ENCODE measurements around the gene ZBTB7C.

Gene ZBTB7C

GRCh38 chr18:48073211-48073930 is 335.8 kb downstream of the ZBTB7C start:
- DNase-seq = no peak

GRCh38 chr18:48072428-48073204 is 336.6 kb downstream of the ZBTB7C start:
- no peak for DNase-seq

GRCh38 chr18:48068916-48069445 is 340.2 kb downstream of the ZBTB7C start:
- no peak for DNase-seq

- no peak for DNase-seq
Observed at GRCh38 chr18:48066225-48066652, 342.9 kb downstream of the ZBTB7C start.

- DNase-seq = no peak
Observed at GRCh38 chr18:48065601-48065995, 343.6 kb downstream of the ZBTB7C start.

- no peak for DNase-seq
Observed at GRCh38 chr18:48064978-48065600, 344.1 kb downstream of the ZBTB7C start.

- no peak for DNase-seq
Observed at GRCh38 chr18:48061781-48062570, 347.2 kb downstream of the ZBTB7C start.

- no peak for DNase-seq
Observed at GRCh38 chr18:48060970-48061369, 348.2 kb downstream of the ZBTB7C start.

GRCh38 chr18:48060346-48060745 is 348.8 kb downstream of the ZBTB7C start:
- no peak for DNase-seq

DNA sequence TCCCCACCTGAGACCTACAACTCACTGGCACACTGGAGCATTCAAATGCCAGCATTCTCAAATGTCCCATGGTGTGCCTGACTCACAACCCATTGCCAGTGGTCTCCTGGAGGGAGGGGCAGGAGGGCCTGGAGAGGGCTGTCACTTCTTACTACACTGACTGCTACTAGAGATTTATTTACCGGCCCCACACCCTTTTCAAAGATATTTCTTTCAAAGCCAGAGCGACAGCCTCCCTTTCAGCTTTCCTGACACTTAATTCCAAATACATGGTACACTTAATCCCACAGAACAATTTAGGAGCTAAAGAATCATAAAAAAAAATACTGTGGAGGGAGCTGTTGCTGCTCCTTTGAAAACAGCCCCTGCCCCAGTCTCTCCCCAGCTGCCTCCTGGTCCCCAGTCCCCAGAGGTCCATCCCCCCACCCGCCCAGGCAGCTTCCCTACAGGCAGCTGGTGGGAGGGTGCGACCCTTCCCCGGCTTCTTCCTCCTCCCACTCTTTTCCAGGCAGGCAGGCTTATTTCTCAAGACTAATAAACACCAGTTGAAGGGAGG is 349.6 kb downstream of the ZBTB7C start:
- DNase-seq = no peak

GRCh38 chr18:48058486-48058885 is 350.7 kb downstream of the ZBTB7C start:
- no peak for DNase-seq

DNA sequence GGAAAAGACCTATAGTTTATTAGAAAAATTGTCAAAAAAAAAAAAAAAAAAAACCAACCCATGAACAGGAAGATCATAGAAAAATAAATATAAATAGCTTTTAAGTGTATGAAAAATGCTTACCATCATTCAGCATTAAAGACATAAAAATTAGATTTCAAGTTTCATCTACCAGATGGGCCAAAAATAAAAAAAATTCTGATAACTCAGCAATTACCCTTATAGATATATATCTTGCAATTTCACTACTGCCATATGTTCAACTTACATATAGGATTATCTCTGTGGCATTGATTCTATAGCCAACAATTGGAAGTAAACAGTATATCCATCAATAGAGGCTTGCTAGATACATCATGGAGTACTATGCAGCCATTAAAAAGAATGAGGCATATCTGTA is 352.2 kb downstream of the ZBTB7C start:
- no peak for DNase-seq

DNA sequence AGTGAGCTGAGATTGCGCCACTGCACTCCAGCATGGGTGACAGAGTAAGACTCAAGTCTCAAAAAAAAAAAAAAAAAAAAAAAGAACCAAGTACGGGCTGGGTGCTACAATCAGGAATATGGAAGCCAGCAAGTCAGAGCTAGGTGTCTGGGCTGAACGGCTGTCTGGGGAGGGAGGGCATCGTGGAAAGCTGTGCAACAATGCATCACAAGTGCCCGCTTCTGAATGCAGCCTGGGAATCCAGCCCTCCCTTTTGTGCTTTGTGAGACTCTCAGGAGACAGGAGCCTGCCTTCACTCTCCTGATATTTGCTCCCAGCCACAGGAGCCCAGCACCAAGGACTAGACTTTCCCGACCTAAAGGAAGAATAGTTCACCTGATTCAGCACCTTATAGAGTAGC is 353.8 kb downstream of the ZBTB7C start:
- no peak for DNase-seq

DNA sequence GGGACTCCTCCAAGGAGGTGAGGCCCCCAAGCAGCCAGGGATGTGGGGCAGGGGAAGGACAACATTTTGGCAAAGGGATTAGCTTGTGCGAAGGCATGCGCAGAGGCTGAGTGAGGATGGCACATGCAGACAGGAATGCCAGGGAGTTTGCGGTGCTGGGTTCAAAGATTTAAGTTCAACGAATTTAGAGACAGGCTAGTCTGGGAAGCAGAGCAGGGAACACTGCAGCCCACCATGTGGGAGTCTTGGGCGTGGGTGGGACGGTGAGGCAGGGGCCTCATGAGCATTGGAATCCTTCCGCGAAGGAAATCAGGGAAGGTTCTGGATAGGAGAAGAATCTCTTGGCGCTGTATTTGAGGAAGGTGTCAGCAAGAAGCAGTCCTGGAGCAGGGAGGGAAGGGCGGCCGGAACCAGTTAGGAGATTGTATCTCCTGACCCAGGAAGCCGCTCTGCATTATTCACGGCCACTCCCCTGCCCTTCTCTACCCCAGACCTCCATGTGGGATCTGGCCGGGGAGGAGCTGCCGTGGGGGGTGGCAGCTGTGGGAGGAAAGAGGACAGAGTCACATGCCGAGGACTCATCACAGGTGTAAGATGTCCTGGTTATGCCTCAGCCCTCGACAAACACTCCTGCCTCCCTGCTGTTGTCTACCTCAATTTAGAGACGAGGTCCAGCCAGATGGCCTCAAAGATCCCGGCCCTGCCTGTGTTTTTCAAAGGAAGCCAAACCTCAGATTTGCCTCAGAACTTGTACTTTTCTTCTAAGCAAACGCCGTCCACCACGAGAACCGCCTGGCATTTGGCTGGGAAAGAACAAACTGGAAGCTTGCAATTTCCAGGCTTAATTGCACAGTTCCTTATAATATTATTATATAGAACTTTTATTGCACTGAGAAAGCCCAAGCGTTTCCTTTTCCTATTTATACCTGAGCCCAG is 355.0 kb downstream of the ZBTB7C start:
- DNase-seq = no peak

DNA sequence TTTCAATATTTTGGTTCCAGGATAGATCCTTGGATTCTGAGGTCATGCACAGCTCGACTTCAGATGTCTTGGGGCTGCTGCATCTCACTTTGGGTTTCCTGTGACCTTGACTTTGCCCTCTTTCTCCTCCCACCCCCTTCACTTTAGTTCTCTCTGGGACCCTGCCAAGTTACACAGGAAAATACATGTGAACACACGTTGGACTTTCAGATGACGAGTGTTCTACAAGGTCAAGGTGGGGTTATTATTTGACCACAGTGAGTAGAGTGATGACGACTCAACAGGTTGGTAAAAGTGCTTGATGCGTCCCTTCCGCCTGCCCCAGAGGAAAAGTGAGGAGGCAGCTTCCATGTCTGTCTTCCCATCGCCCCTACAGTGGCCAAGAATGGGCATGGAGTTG is 356.3 kb downstream of the ZBTB7C start:
- no peak for DNase-seq

GRCh38 chr18:48051945-48052840 is 357.0 kb downstream of the ZBTB7C start:
- DNase-seq = no peak

GRCh38 chr18:48050176-48050575 is 359.0 kb downstream of the ZBTB7C start:
- DNase-seq = no peak

- no peak for DNase-seq
Observed at GRCh38 chr18:48049757-48050156, 359.4 kb downstream of the ZBTB7C start.

DNA sequence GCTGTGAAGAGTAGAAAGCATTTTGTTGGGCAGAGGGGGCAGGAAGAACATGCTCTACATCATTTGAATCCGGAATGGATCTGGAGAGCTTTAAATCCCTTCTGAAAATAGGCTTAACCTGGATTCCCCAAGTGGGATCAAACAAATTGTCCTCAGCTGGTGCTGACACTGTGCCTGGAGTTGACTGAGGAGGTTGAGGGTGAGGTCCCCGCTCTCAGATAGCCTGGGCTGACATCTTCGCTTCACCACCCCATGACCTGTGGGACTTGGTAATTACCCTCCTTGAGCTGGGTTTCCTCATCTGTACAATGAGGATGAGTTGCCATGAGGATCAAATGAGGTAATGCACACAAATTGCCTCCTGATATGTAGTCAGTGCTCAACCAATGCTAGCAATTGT is 360.9 kb downstream of the ZBTB7C start:
- no peak for DNase-seq

DNA sequence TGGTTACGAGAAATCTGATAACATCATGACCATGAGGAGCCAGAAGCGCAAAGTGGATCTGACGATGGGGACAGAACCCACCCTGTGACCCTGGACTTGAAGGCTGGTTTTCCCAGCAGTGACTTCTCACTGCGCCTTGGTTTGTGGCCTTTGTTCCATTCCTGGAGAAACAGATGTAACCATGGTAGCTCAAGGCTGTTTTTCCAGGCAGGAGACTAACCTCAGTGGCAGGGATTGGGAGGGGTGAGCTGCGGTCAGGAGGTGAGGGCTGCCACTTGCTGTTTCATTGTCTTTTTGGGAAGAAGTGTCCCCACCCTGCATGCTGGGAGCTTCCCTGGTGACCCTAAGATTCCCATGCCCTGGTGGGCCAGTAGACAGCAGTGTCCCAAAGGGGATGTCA is 362.3 kb downstream of the ZBTB7C start:
- no peak for DNase-seq

Measured in activated CD8-positive, alpha-beta memory T cell treated with anti-CD3 and anti-CD28 coated beads, Interleukin-2, amount 50 U/mL, for 4 hours (primary cell).